CD4-positive, alpha-beta memory T cell (primary cell): Measurements from ENCODE around the gene MAB21L3. TPM values are rescaled to one million over a fixed set of nuclear protein-coding genes. Genes with fewer than 3 reads are reported as not detected.

ENCODE experiments used
- CTCF ChIA-PET: fragments of 350-600 bp; sonication (Branson Sonifier 250); formaldehyde crosslinking; loops from one replicate; lab custom pipeline; 2021; ENCODE audit warnings: inconsistent platforms; ENCODE audit not compliant: partially characterized antibody; lab: Charles Lee
- POLR2A ChIA-PET: fragments of 350-600 bp; sonication (Branson Sonifier 250); formaldehyde crosslinking; loops from one replicate; lab custom pipeline; 2021; ENCODE audit not compliant: partially characterized antibody; lab: Charles Lee
- DNase-seq, 5 donors: peaks; one replicate each; pipeline versions ENCODE4 v3.0.0 to v3.0.0-alpha.2; 2020 to 2022; ENCODE audit warnings: mixed read lengths in 1 of 5
- H3K27ac ChIP-seq: one replicate; pipeline ENCODE4 v1.7.0; 2013; ENCODE audit warnings: low read depth, low read length
- H3K27me3 ChIP-seq: 2 replicates; pipeline ENCODE4 v1.7.0; 2013; ENCODE audit warnings: mild to moderate bottlenecking, low read length, moderate library complexity; ENCODE audit not compliant: insufficient read depth
- H3K36me3 ChIP-seq: 2 replicates; pipeline ENCODE4 v1.7.0; 2013; ENCODE audit warnings: mild to moderate bottlenecking, low read length, moderate library complexity; ENCODE audit not compliant: insufficient read depth
- H3K4me1 ChIP-seq: 2 replicates; pipeline ENCODE4 v1.7.0; 2013; ENCODE audit warnings: mild to moderate bottlenecking, low read length, moderate library complexity; ENCODE audit not compliant: insufficient read depth
- H3K4me3 ChIP-seq, 2 donors: one replicate each; pipeline ENCODE4 v1.7.0; 2013; ENCODE audit warnings: low read length in 2 of 2, mild to moderate bottlenecking in 1 of 2
- H3K9me3 ChIP-seq, 2 donors: one replicate each; pipeline ENCODE4 v1.7.0; 2013; ENCODE audit warnings: low read length in 2 of 2, control low read depth in 1 of 2; ENCODE audit not compliant: control insufficient read depth in 1 of 2
- H3K27ac Mint-ChIP-seq, 7 donors: one replicate each; pipeline ENCODE4 v1.8.0; 2020 to 2021; ENCODE audit warnings: mixed read lengths in 7 of 7, mild to moderate bottlenecking in 6 of 7, inconsistent platforms in 3 of 7, moderate library complexity in 3 of 7
- H3K27me3 Mint-ChIP-seq, 2 donors: one replicate each; pipeline ENCODE4 v1.8.0; 2020 to 2021; ENCODE audit warnings: mixed read lengths in 2 of 2
- H3K36me3 Mint-ChIP-seq, 2 donors: one replicate each; pipeline ENCODE4 v1.8.0; 2020 to 2021; ENCODE audit warnings: mixed read lengths in 2 of 2, inconsistent platforms in 1 of 2, mild to moderate bottlenecking in 1 of 2
- H3K4me1 Mint-ChIP-seq, 4 donors: one replicate each; pipeline ENCODE4 v1.8.0; 2020 to 2021; ENCODE audit warnings: mixed read lengths in 4 of 4, mild to moderate bottlenecking in 1 of 4
- H3K4me3 Mint-ChIP-seq, 8 donors: one replicate each; pipeline ENCODE4 v1.8.0; 2020 to 2021; ENCODE audit warnings: mixed read lengths in 8 of 8, mild to moderate bottlenecking in 7 of 8, moderate library complexity in 6 of 8, inconsistent platforms in 3 of 8
- H3K9me3 Mint-ChIP-seq, 8 donors: one replicate each; pipeline ENCODE4 v1.8.0; 2020 to 2021; ENCODE audit warnings: mixed read lengths in 8 of 8, mild to moderate bottlenecking in 5 of 8, inconsistent platforms in 3 of 8, moderate library complexity in 1 of 8
- intact Hi-C: fragments of 100-400 bp; cut with micrococcal nuclease; formaldehyde crosslinking; loops from one replicate; pipeline ENCODE4 v1.15.1; 2023
- polyA plus RNA-seq, 2 donors: library from polyadenylated mRNA; unstranded; fragments of 300-500 nt; fragmentation: Illumina TruSeq; gene quantifications; one replicate each; pipeline ENCODE4 v1.2.3, GENCODE V29; 2021
- total RNA-seq, 2 experiments: library from RNA; stranded (reverse); gene quantifications; one replicate each; pipeline ENCODE4 v1.2.3, GENCODE V29; 2021

Gene MAB21L3
- total and polyA plus RNA-seq, 4 experiments from 2014 or later = not detected

- H3K27me3 Mint-ChIP-seq = peaks cover 0 to 1% of the 10 kb centered on the region in 2 donors
- peak overlapping the region; percentile 33 to 96 (median 90) for H3K27ac Mint-ChIP-seq
- H3K27me3 ChIP-seq = no peaks in the 10 kb centered on the region
- ChIA-PET CTCF (interaction anchor here (0.7 to 5.1 kb wide), 28 partner anchors 9 to 346 kb away, joined by 3 to 56 read pairs (median 4); no protein-coding TSS in a partner anchor), POLR2A (interaction anchor here (0.9 to 1.5 kb wide), 5 partner anchors 15 to 336 kb away, joined by 3 to 4 read pairs (median 3); no protein-coding TSS in a partner anchor)
- peaks cover 12 to 22% (median 17%) of the 10 kb centered on the region in 4 donors for H3K4me1 Mint-ChIP-seq
- peak overlapping the region; percentile 63 to 94 (median 88) for H3K4me3 Mint-ChIP-seq
- peak; percentile 77 to 84 (median 83) for DNase-seq
- peak overlapping the region; percentile 13 to 71 for H3K4me3 ChIP-seq
- peaks cover 0 to 2% (median 0%) of the 10 kb centered on the region in 8 donors for H3K9me3 Mint-ChIP-seq
- no peaks in the 10 kb centered on the region for H3K36me3 Mint-ChIP-seq
- H3K4me1 ChIP-seq = peaks cover 12% of the 10 kb centered on the region
- peak overlapping the region; percentile 55 for H3K27ac ChIP-seq
- no peaks in the 10 kb centered on the region for H3K9me3 ChIP-seq
- no peaks in the 10 kb centered on the region for H3K36me3 ChIP-seq
- intact Hi-C loops = loop anchor here (1.0 to 5.0 kb wide), 3 partner anchors 16 to 209 kb away; no protein-coding TSS in a partner anchor
Measured at GRCh38 chr1:116168277-116169032, 57.3 kb downstream of the MAB21L3 start.

GRCh38 chr1:116169898-116170297, 58.7 kb downstream of the MAB21L3 start:
- no peaks in the 10 kb centered on the region for H3K36me3 Mint-ChIP-seq
- peaks cover 12 to 22% (median 17%) of the 10 kb centered on the region in 4 donors for H3K4me1 Mint-ChIP-seq
- Histone ChIP-seq H3K4me3 (no peak overlapping the region), H3K27me3 (no peaks in the 10 kb centered on the region), H3K4me1 (peaks cover 20% of the 10 kb centered on the region), H3K36me3 (no peaks in the 10 kb centered on the region), H3K9me3 (no peaks in the 10 kb centered on the region), H3K27ac (no peak overlapping the region)
- DNase-seq = no peak
- ChIA-PET CTCF (interaction anchor here (1.7 to 5.1 kb wide), 4 partner anchors 10 to 329 kb away, joined by 5 to 56 read pairs (median 12); no protein-coding TSS in a partner anchor), POLR2A (no interaction called here)
- intact Hi-C loops = loop anchor here (5.0 kb wide), 1 partner anchor 207 kb away; no protein-coding TSS in a partner anchor
- peak overlapping the region in 1 of 7 donors; percentile 43 for H3K27ac Mint-ChIP-seq
- H3K27me3 Mint-ChIP-seq = peaks cover 0 to 1% of the 10 kb centered on the region in 2 donors
- peak overlapping the region in 1 of 8 donors; percentile 4 for H3K4me3 Mint-ChIP-seq
- peaks cover 0 to 2% (median 0%) of the 10 kb centered on the region in 8 donors for H3K9me3 Mint-ChIP-seq

GRCh38 chr1:116170721-116171589, 59.8 kb downstream of the MAB21L3 start:
- peaks cover 0 to 2% (median 0%) of the 10 kb centered on the region in 8 donors for H3K9me3 Mint-ChIP-seq
- H3K4me3 ChIP-seq = no peak overlapping the region
- intact Hi-C loops = no loop called here
- H3K27me3 Mint-ChIP-seq = peaks cover 0 to 1% of the 10 kb centered on the region in 2 donors
- H3K36me3 ChIP-seq = no peaks in the 10 kb centered on the region
- ChIA-PET POLR2A (no interaction called here), CTCF (interaction anchor here (2.0 kb wide), 1 partner anchor 32 kb away, joined by 5 read pairs; no protein-coding TSS in a partner anchor)
- H3K9me3 ChIP-seq = no peaks in the 10 kb centered on the region
- no peak overlapping the region for H3K4me3 Mint-ChIP-seq
- no peaks in the 10 kb centered on the region for H3K27me3 ChIP-seq
- H3K27ac ChIP-seq = no peak overlapping the region
- no peak for DNase-seq
- peaks cover 20% of the 10 kb centered on the region for H3K4me1 ChIP-seq
- peaks cover 12 to 22% (median 17%) of the 10 kb centered on the region in 4 donors for H3K4me1 Mint-ChIP-seq
- H3K27ac Mint-ChIP-seq = no peak overlapping the region
- no peaks in the 10 kb centered on the region for H3K36me3 Mint-ChIP-seq

GRCh38 chr1:116172666-116173065, 61.5 kb downstream of the MAB21L3 start:
- intact Hi-C loops = no loop called here
- H3K27ac ChIP-seq = no peak overlapping the region
- POLR2A ChIA-PET = no interaction called here

GRCh38 chr1:116175611-116176010, 64.4 kb downstream of the MAB21L3 start:
- ChIA-PET CTCF (interaction anchor here (1.5 kb wide), 1 partner anchor 309 kb away, joined by 7 read pairs; no protein-coding TSS in a partner anchor), POLR2A (no interaction called here)
- H3K27me3 ChIP-seq = no peaks in the 10 kb centered on the region
- H3K4me3 Mint-ChIP-seq = no peak overlapping the region
- H3K4me3 ChIP-seq = no peak overlapping the region
- no peaks in the 10 kb centered on the region for H3K9me3 ChIP-seq
- H3K27ac Mint-ChIP-seq = no peak overlapping the region
- H3K4me1 Mint-ChIP-seq = no peaks in the 10 kb centered on the region
- H3K36me3 ChIP-seq = no peaks in the 10 kb centered on the region
- no peaks in the 10 kb centered on the region for H3K36me3 Mint-ChIP-seq
- intact Hi-C loops = no loop called here
- no peaks in the 10 kb centered on the region for H3K9me3 Mint-ChIP-seq
- H3K27me3 Mint-ChIP-seq = peaks cover 0 to 1% of the 10 kb centered on the region in 2 donors
- H3K4me1 ChIP-seq = peaks cover 7% of the 10 kb centered on the region
- DNase-seq = no peak
- H3K27ac ChIP-seq = no peak overlapping the region

More at GRCh38 chr1:116172666-116173065, 61.5 kb downstream of the MAB21L3 start:
- Mint-ChIP-seq H3K27ac (no peak overlapping the region), H3K36me3 (no peaks in the 10 kb centered on the region), H3K27me3 (peaks cover 0 to 1% of the 10 kb centered on the region in 2 donors), H3K4me3 (no peak overlapping the region), H3K4me1 (peaks cover 8 to 14% (median 10%) of the 10 kb centered on the region in 4 donors), H3K9me3 (peaks cover 0 to 2% (median 0%) of the 10 kb centered on the region in 8 donors)
- Histone ChIP-seq H3K36me3 (no peaks in the 10 kb centered on the region), H3K27me3 (no peaks in the 10 kb centered on the region), H3K4me3 (no peak overlapping the region), H3K4me1 (peaks cover 19% of the 10 kb centered on the region), H3K9me3 (no peaks in the 10 kb centered on the region)
- CTCF ChIA-PET = interaction anchor here (1.5 kb wide), 1 partner anchor 34 kb away, joined by 5 read pairs; no protein-coding TSS in a partner anchor
- no peak for DNase-seq

GRCh38 chr1:116176306-116176789, 65.1 kb downstream of the MAB21L3 start:
- Mint-ChIP-seq H3K27ac (no peak overlapping the region), H3K36me3 (no peaks in the 10 kb centered on the region), H3K4me1 (no peaks in the 10 kb centered on the region), H3K9me3 (no peaks in the 10 kb centered on the region), H3K27me3 (peaks cover 1% of the 10 kb centered on the region in 2 donors), H3K4me3 (no peak overlapping the region)
- POLR2A ChIA-PET = interaction anchor here (0.6 kb wide), 1 partner anchor 51 kb away, joined by 3 read pairs; no protein-coding TSS in a partner anchor
- intact Hi-C loops = no loop called here
- H3K27me3 ChIP-seq = no peaks in the 10 kb centered on the region
- peaks cover 7% of the 10 kb centered on the region for H3K4me1 ChIP-seq
- no peak overlapping the region for H3K4me3 ChIP-seq
- no peaks in the 10 kb centered on the region for H3K36me3 ChIP-seq
- H3K27ac ChIP-seq = no peak overlapping the region
- DNase-seq = no peak
- H3K9me3 ChIP-seq = no peaks in the 10 kb centered on the region
- CTCF ChIA-PET = interaction anchor here (1.5 to 2.2 kb wide), 4 partner anchors 8 to 309 kb away, joined by 6 to 14 read pairs (median 8); no protein-coding TSS in a partner anchor
